ENCODE results near the gene ARL15.

- TF ChIP-seq POLR2AphosphoS5 (IDR thresholded peaks at IDR 0.05; ENCODE audit: borderline replicate concordance, low read depth, low read length) = no peak; the same call in 1 of the 2 replicates
- no peak for TF ChIP-seq EZH2 (IDR thresholded peaks at IDR 0.05)
- no peak for TF ChIP-seq FOXP2 (optimal IDR thresholded peaks at IDR 0.05; ENCODE audit: control extremely low read depth, extremely low read length, insufficient read depth)
Measured at GRCh38 chr5:54215233-54215736, 95.1 kb downstream of the ARL15 start.
